Measurements from ENCODE around the gene MEX3B.

DNA sequence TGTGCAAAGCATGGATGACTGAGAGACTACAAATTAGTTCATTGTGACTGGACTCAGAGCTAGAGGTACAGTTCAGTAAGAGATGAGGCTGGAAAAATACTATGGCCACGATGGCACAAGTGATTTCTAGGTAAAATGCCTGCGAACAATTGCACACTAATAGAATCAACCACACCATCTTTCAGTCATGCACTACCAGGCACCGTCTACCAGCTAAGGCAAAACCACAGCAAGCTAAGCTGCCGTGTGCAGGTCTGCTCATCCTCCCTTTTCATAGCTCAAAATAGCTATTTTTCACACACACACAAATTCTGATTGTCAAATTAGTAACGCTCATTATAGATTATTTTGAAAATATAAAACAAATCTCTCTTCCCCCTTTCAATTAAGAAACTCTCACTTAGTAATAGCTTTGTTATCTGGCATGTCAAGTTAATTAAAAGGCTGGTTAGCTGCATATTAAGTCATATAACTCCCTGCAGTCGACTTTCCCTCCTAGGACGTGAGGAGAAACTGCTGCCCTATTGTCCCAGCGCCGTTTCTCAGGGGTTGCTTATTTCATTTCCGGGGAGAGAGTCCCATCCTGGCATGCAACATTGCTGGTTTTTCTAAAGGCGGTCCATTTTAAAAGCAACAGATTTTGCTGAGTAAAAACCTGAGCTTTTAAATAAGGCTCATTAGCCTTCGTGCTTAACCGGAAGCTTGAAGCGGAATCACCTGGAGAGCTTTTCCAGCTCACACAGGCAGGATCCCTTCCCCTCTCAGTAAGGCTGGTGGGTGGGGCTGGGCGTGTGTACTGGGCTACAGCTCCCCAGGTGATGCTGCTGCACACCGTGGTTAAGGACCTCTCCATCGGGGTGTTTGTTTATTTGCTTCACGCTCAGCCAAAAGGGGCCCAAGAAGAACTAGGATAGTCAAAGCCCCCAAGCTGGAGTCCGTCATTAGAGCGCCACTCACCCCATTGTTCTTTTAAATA lies 16.9 kb upstream of the MEX3B start:
- TF ChIP-seq, protein P1, sequence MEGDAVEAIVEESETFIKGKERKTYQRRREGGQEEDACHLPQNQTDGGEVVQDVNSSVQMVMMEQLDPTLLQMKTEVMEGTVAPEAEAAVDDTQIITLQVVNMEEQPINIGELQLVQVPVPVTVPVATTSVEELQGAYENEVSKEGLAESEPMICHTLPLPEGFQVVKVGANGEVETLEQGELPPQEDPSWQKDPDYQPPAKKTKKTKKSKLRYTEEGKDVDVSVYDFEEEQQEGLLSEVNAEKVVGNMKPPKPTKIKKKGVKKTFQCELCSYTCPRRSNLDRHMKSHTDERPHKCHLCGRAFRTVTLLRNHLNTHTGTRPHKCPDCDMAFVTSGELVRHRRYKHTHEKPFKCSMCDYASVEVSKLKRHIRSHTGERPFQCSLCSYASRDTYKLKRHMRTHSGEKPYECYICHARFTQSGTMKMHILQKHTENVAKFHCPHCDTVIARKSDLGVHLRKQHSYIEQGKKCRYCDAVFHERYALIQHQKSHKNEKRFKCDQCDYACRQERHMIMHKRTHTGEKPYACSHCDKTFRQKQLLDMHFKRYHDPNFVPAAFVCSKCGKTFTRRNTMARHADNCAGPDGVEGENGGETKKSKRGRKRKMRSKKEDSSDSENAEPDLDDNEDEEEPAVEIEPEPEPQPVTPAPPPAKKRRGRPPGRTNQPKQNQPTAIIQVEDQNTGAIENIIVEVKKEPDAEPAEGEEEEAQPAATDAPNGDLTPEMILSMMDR (IDR thresholded peaks at IDR 0.05): no peak
- TF ChIP-seq POLR2A (IDR thresholded peaks at IDR 0.05): no peak

Data from breast epithelium (tissue), 3 donors.